ENCODE measurements around the gene ULK1. TPM values are rescaled to one million over a fixed set of nuclear protein-coding genes. Genes with fewer than 3 reads are reported as not detected.

Gene ULK1
- total and polyA plus RNA-seq, 7 donors: 5.3 to 29.1 (median 16.8) TPM

- Histone ChIP-seq H3K4me1 (peaks cover 0 to 19% (median 17%) of the 10 kb centered on the region in 4 donors), H3K4me3 (no peak overlapping the region), H3K36me3 (peaks cover 62 to 96% (median 83%) of the 10 kb centered on the region in 4 donors), H3K27me3 (no peaks in the 10 kb centered on the region), H3K27ac (peak overlapping the region in 2 of 4 donors; percentile 74 to 77), H3K9me3 (no peaks in the 10 kb centered on the region)
- intact Hi-C loops (cut with DNase I): no loop called here
- DNase-seq: peak; percentile 62
- 94 to 95% methylated on average over 17 of the region's 17 CpGs for WGBS, 2 donors
- TF ChIP-seq CTCF (IDR thresholded peaks at IDR 0.05) (no peak), EP300 (IDR thresholded peaks at IDR 0.05) (no peak), POLR2A (IDR thresholded peaks at IDR 0.05) (no peak), POLR2AphosphoS5 (IDR thresholded peaks at IDR 0.05) (no peak)
Measured at GRCh38 chr12:131911028-131911650, 16.7 kb downstream of the ULK1 start.

DNA sequence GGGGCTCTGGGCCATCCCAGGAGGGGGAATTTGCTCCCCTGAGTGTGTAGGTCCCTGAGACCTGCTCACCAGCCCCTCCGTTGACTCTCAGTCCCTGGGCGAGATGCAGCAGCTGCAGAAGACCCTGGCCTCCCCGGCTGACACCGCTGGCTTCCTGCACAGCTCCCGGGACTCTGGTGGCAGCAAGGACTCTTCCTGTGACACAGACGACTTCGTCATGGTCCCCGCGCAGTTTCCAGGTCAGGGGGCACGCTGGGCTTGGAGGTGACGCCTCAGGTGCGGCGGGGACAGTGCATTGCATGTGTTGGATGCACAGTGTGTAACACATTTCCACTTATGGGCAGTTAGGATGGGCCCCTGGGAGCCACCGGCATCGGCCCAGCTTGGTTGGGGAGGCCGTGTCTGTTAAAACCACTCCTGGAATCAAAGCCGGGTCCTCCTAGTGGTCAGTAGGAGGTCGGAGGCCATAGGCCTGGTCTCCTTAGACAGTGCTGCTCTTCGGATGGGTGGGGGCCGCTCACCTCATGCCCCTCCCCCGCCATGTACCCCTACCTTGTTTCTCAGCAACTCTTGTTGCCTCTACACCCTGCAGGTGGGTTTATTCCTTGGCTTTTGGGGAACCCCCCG lies 17.5 kb downstream of the ULK1 start:
- no peaks in the 10 kb centered on the region for H3K9me3 ChIP-seq
- H3K27me3 ChIP-seq: no peaks in the 10 kb centered on the region
- TF ChIP-seq EP300 (IDR thresholded peaks at IDR 0.05) (no peak), CTCF (IDR thresholded peaks at IDR 0.05) (no peak), POLR2A (IDR thresholded peaks at IDR 0.05) (no peak), POLR2AphosphoS5 (IDR thresholded peaks at IDR 0.05) (no peak)
- H3K36me3 ChIP-seq: peaks cover 69 to 99% (median 87%) of the 10 kb centered on the region in 4 donors
- H3K4me1 ChIP-seq: peaks cover 0 to 19% (median 15%) of the 10 kb centered on the region in 4 donors
- 88 to 90% methylated on average over 22 of the region's 22 CpGs for WGBS, 2 donors
- intact Hi-C loops (cut with DNase I): no loop called here
- H3K4me3 ChIP-seq: no peak overlapping the region
- peak; percentile 65 for DNase-seq
- H3K27ac ChIP-seq: peak overlapping the region; percentile 44 to 77 (median 71)

- intact Hi-C loops (cut with DNase I): no loop called here
- peak overlapping the region; percentile 44 to 77 (median 71) for H3K27ac ChIP-seq
- TF ChIP-seq POLR2AphosphoS5 (IDR thresholded peaks at IDR 0.05): peak; percentile 23 to 72 (median 66)
- TF ChIP-seq EP300 (IDR thresholded peaks at IDR 0.05): peak in 1 of 4 donors; percentile 21
- TF ChIP-seq CTCF (IDR thresholded peaks at IDR 0.05): no peak
- H3K9me3 ChIP-seq: no peaks in the 10 kb centered on the region
- H3K27me3 ChIP-seq: no peaks in the 10 kb centered on the region
- H3K4me1 ChIP-seq: peaks cover 0 to 19% (median 15%) of the 10 kb centered on the region in 4 donors
- no peak overlapping the region for H3K4me3 ChIP-seq
- peak; percentile 96 for DNase-seq
- peaks cover 69 to 97% (median 83%) of the 10 kb centered on the region in 4 donors for H3K36me3 ChIP-seq
- 82 to 83% methylated on average over 20 of the region's 20 CpGs for WGBS, 2 donors
Measured at GRCh38 chr12:131912518-131913274, 18.3 kb downstream of the ULK1 start.

DNA sequence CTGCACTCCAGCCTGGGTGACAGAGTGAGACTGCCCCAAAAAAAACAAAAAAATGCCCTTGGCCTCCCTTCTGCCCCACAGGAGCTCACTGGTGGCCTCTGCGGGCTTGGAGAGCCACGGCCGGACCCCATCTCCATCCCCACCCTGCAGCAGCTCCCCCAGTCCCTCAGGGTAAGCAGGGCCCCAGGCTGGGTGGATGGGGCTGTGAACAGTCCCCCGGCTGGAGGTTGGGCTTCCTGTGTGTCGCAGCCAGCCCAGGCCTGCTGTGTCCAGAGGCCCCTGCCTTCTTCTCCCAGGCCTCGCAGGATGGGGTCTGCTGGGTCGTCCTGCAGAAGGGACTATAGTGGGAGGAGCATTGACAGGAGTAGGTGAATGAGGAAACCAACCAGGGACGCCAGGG lies 19.2 kb downstream of the ULK1 start:
- H3K36me3 ChIP-seq: peaks cover 63 to 95% (median 74%) of the 10 kb centered on the region in 4 donors
- intact Hi-C loops (cut with DNase I): no loop called here
- no peaks in the 10 kb centered on the region for H3K27me3 ChIP-seq
- TF ChIP-seq EP300 (IDR thresholded peaks at IDR 0.05) (no peak), CTCF (IDR thresholded peaks at IDR 0.05) (no peak), POLR2AphosphoS5 (IDR thresholded peaks at IDR 0.05) (no peak), POLR2A (IDR thresholded peaks at IDR 0.05) (no peak)
- H3K9me3 ChIP-seq: no peaks in the 10 kb centered on the region
- WGBS, 2 donors: 90 to 94% methylated on average over 8 of the region's 8 CpGs
- peaks cover 0 to 19% (median 15%) of the 10 kb centered on the region in 4 donors for H3K4me1 ChIP-seq
- H3K27ac ChIP-seq: no peak overlapping the region
- no peak for DNase-seq
- no peak overlapping the region for H3K4me3 ChIP-seq
